ENCODE data around the gene ERGIC1. TPM values are rescaled to one million over a fixed set of nuclear protein-coding genes. Genes with fewer than 3 reads are reported as not detected.

Gene ERGIC1
- total and polyA plus RNA-seq, 2 of the 13 experiments (the other 11 are each of a cell fraction or from before 2014, with no cell fraction given): 78.5 to 184 TPM

DNA sequence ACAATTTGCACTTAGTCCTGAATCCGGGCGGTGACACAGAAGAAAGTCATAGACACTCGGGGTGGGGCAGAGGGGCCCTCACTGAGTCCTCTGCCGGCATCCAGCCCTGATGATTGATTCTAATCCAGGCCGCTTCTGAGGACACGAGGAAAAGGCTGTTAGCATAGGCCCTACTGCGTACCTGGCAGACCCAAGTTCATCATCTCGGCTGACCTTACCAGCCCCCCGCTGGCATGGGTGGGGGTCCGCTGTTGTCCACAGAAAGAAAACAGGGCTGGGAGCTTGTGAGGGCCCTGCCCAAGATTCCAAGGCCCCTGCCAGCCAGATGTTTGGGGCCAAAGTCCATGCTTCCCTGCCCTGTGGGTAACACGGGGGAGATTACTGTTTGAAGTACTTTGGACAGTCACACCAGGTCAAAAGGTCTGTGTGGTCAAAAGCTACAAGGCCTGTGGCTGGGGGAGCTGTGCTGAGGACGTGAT lies 24.5 kb downstream of the ERGIC1 start (continued):
- TF ChIP-seq, protein P1, sequence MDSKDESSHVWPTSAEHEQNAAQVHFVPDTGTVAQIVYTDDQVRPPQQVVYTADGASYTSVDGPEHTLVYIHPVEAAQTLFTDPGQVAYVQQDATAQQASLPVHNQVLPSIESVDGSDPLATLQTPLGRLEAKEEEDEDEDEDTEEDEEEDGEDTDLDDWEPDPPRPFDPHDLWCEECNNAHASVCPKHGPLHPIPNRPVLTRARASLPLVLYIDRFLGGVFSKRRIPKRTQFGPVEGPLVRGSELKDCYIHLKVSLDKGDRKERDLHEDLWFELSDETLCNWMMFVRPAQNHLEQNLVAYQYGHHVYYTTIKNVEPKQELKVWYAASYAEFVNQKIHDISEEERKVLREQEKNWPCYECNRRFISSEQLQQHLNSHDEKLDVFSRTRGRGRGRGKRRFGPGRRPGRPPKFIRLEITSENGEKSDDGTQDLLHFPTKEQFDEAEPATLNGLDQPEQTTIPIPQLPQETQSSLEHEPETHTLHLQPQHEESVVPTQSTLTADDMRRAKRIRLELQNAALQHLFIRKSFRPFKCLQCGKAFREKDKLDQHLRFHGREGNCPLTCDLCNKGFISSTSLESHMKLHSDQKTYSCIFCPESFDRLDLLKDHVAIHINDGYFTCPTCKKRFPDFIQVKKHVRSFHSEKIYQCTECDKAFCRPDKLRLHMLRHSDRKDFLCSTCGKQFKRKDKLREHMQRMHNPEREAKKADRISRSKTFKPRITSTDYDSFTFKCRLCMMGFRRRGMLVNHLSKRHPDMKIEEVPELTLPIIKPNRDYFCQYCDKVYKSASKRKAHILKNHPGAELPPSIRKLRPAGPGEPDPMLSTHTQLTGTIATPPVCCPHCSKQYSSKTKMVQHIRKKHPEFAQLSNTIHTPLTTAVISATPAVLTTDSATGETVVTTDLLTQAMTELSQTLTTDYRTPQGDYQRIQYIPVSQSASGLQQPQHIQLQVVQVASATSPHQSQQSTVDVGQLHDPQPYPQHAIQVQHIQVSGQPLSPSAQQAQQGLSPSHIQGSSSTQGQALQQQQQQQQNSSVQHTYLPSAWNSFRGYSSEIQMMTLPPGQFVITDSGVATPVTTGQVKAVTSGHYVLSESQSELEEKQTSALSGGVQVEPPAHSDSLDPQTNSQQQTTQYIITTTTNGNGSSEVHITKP (CRISPR knock-in tag; IDR thresholded peaks at IDR 0.05; ENCODE audit: low read depth): peak; percentile 21; the same call in 1 of the 2 replicates
- no peak; the same call in 1 of the 2 replicates for TF ChIP-seq ZZZ3 (CRISPR knock-in tag; IDR thresholded peaks at IDR 0.05; ENCODE audit: borderline replicate concordance)
- TF ChIP-seq RFX5 (IDR thresholded peaks at IDR 0.05; ENCODE audit: low read depth, low read length): no peak
- TF ChIP-seq JUND (CRISPR knock-in tag; IDR thresholded peaks at IDR 0.05): no peak
- no peak for TF ChIP-seq ZSCAN20 (CRISPR knock-in tag; IDR thresholded peaks at IDR 0.05; ENCODE audit: borderline replicate concordance)
- no peak for TF ChIP-seq PCBP2 (optimal IDR thresholded peaks at IDR 0.05; ENCODE audit: low read depth, low read length, poor library complexity, severe bottlenecking)
- no peak for TF ChIP-seq ZNF10 (CRISPR knock-in tag; IDR thresholded peaks at IDR 0.05; ENCODE audit: borderline replicate concordance, low read depth)
- no peak for TF ChIP-seq RAD51 (IDR thresholded peaks at IDR 0.05; ENCODE audit: borderline replicate concordance)
- TF ChIP-seq ZNF337 (CRISPR knock-in tag; IDR thresholded peaks at IDR 0.05; ENCODE audit: borderline replicate concordance, low read depth): no peak
- TF ChIP-seq, protein P2, sequence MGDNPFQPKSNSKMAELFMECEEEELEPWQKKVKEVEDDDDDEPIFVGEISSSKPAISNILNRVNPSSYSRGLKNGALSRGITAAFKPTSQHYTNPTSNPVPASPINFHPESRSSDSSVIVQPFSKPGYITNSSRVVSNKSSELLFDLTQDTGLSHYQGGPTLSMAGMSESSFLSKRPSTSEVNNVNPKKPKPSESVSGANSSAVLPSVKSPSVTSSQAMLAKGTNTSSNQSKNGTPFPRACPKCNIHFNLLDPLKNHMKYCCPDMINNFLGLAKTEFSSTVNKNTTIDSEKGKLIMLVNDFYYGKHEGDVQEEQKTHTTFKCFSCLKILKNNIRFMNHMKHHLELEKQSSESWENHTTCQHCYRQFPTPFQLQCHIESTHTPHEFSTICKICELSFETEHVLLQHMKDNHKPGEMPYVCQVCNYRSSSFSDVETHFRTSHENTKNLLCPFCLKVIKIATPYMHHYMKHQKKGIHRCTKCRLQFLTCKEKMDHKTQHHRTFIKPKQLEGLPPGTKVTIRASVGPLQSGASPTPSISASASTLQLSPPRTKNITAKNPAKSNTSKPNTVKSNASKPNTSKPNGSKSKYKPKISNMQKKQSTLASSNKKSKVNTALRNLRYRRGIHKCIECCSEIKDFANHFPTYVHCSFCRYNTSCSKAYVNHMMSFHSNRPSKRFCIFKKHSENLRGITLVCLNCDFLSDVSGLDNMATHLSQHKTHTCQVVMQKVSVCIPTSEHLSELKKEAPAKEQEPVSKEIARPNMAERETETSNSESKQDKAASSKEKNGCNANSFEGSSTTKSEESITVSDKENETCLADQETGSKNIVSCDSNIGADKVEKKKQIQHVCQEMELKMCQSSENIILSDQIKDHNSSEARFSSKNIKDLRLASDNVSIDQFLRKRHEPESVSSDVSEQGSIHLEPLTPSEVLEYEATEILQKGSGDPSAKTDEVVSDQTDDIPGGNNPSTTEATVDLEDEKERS (CRISPR knock-in tag; IDR thresholded peaks at IDR 0.05): peak; percentile 79
- TF ChIP-seq PHF5A (CRISPR knock-in tag; IDR thresholded peaks at IDR 0.05; ENCODE audit: low read depth, unreplicated experiment): peak; percentile 82
- TF ChIP-seq, protein P3, sequence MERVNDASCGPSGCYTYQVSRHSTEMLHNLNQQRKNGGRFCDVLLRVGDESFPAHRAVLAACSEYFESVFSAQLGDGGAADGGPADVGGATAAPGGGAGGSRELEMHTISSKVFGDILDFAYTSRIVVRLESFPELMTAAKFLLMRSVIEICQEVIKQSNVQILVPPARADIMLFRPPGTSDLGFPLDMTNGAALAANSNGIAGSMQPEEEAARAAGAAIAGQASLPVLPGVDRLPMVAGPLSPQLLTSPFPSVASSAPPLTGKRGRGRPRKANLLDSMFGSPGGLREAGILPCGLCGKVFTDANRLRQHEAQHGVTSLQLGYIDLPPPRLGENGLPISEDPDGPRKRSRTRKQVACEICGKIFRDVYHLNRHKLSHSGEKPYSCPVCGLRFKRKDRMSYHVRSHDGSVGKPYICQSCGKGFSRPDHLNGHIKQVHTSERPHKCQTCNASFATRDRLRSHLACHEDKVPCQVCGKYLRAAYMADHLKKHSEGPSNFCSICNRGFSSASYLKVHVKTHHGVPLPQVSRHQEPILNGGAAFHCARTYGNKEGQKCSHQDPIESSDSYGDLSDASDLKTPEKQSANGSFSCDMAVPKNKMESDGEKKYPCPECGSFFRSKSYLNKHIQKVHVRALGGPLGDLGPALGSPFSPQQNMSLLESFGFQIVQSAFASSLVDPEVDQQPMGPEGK (CRISPR knock-in tag; IDR thresholded peaks at IDR 0.05): peak; percentile 98
- TF ChIP-seq ZNF563 (CRISPR knock-in tag; IDR thresholded peaks at IDR 0.05): peak; percentile 53; the same call in 1 of the 2 replicates
- TF ChIP-seq, protein P4, sequence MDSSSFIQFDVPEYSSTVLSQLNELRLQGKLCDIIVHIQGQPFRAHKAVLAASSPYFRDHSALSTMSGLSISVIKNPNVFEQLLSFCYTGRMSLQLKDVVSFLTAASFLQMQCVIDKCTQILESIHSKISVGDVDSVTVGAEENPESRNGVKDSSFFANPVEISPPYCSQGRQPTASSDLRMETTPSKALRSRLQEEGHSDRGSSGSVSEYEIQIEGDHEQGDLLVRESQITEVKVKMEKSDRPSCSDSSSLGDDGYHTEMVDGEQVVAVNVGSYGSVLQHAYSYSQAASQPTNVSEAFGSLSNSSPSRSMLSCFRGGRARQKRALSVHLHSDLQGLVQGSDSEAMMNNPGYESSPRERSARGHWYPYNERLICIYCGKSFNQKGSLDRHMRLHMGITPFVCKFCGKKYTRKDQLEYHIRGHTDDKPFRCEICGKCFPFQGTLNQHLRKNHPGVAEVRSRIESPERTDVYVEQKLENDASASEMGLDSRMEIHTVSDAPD (CRISPR knock-in tag; IDR thresholded peaks at IDR 0.05): no peak
